Suprapubic skin (tissue), 4 donors: Measurements from ENCODE around the gene G6PC2. TPM values are rescaled to one million over a fixed set of nuclear protein-coding genes. Genes with fewer than 3 reads are reported as not detected.

Experiments
- DNase-seq, 2 donors: peaks; one replicate each; pipeline ENCODE4 v3.0.0-alpha.2; 2019; ENCODE audit warnings: low spot score in 2 of 2
- H3K27ac ChIP-seq: fragments of 200-600 bp; sonication (generic); one replicate; pipeline ENCODE4 v1.5.1; 2019
- H3K27me3 ChIP-seq: fragments of 200-600 bp; sonication (generic); one replicate; pipeline ENCODE4 v1.5.1; 2019
- H3K36me3 ChIP-seq: fragments of 200-600 bp; sonication (generic); one replicate; pipeline ENCODE4 v1.5.1; 2019
- H3K4me1 ChIP-seq: fragments of 200-600 bp; sonication (generic); one replicate; pipeline ENCODE4 v1.5.1; 2019
- H3K4me3 ChIP-seq: fragments of 200-600 bp; sonication (generic); one replicate; pipeline ENCODE4 v1.5.1; 2019; ENCODE audit warnings: mild to moderate bottlenecking
- H3K9me3 ChIP-seq: fragments of 200-600 bp; sonication (generic); one replicate; pipeline ENCODE4 v1.5.1; 2019
- EP300 ChIP-seq: sonication (generic); formaldehyde crosslinking; IDR thresholded peaks from one replicate; pipeline ENCODE4 v1.6.1; 2017; ENCODE audit warnings: antibody characterized with exemption
- POLR2A ChIP-seq, 2 donors: fragments of 450-650 bp; IDR thresholded peaks; one replicate each; pipeline ENCODE4 v1.6.1; 2017; ENCODE audit warnings: antibody characterized with exemption in 2 of 2, mild to moderate bottlenecking in 2 of 2, moderate library complexity in 2 of 2
- POLR2AphosphoS5 ChIP-seq, 3 donors: sonication (generic); formaldehyde crosslinking; IDR thresholded peaks; one replicate each; pipeline ENCODE4 v1.6.1; 2017; ENCODE audit warnings: antibody characterized with exemption in 3 of 3
- WGBS: methylation state at CpG from one replicate; pipeline ENCODE4 v1.1.5; 2018; 5-methylcytosine and 5-hydroxymethylcytosine counted together
- total RNA-seq, 4 donors: library from RNA; depleted of rRNA; stranded (reverse); fragments of >200 nt; gene quantifications; one replicate each; pipeline ENCODE4 v1.1.0, GENCODE V29; 2016
- TF ChIP-seq, protein P1 (sequence below), 2 donors: fragments of 200-600 bp in 1 of 2; fragments of 450-650 bp in 1 of 2; sonication (generic) in 1 of 2; IDR thresholded peaks; one replicate each; pipeline ENCODE4 v1.5.1; 2016 to 2019; ENCODE audit warnings: antibody characterized with exemption in 2 of 2, mild to moderate bottlenecking in 1 of 2, moderate library complexity in 1 of 2

Gene G6PC2, protein sequence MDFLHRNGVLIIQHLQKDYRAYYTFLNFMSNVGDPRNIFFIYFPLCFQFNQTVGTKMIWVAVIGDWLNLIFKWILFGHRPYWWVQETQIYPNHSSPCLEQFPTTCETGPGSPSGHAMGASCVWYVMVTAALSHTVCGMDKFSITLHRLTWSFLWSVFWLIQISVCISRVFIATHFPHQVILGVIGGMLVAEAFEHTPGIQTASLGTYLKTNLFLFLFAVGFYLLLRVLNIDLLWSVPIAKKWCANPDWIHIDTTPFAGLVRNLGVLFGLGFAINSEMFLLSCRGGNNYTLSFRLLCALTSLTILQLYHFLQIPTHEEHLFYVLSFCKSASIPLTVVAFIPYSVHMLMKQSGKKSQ
- not detected for total RNA-seq

DNA sequence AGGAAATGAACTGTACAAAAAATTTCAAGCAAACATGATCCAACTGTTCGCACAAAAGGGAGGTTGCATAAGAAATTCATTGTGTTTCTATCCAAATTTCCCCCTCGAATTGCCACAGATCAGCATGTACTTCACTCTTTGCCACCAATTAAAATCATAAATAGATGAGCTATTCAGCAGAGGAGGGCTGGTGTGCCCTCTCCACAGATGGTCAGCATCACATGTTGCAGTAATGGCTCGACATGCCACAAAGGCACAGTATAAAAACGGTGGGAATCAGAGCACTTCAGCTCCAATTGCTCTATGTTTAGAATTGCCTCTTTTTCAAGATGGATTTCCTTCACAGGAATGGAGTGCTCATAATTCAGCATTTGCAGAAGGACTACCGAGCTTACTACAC, at the start of gene G6PC2:
Gene G6PC2, plus strand, starts transcription at position 289 of the 400 bp plus-strand sequence. Its CDS starts 41 bp downstream, at position 330.
- TF ChIP-seq, protein P1, sequence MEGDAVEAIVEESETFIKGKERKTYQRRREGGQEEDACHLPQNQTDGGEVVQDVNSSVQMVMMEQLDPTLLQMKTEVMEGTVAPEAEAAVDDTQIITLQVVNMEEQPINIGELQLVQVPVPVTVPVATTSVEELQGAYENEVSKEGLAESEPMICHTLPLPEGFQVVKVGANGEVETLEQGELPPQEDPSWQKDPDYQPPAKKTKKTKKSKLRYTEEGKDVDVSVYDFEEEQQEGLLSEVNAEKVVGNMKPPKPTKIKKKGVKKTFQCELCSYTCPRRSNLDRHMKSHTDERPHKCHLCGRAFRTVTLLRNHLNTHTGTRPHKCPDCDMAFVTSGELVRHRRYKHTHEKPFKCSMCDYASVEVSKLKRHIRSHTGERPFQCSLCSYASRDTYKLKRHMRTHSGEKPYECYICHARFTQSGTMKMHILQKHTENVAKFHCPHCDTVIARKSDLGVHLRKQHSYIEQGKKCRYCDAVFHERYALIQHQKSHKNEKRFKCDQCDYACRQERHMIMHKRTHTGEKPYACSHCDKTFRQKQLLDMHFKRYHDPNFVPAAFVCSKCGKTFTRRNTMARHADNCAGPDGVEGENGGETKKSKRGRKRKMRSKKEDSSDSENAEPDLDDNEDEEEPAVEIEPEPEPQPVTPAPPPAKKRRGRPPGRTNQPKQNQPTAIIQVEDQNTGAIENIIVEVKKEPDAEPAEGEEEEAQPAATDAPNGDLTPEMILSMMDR (IDR thresholded peaks at IDR 0.05) = no peak
- no peak for TF ChIP-seq POLR2AphosphoS5 (IDR thresholded peaks at IDR 0.05)
- no peak for TF ChIP-seq EP300
- Histone ChIP-seq H3K36me3 (no peaks in the 10 kb centered on the region), H3K27ac (no peak within 1 kb of the TSS), H3K27me3 (no peaks in the 10 kb centered on the region), H3K4me1 (no peaks in the 10 kb centered on the region), H3K9me3 (no peaks in the 10 kb centered on the region), H3K4me3 (no peak within 1 kb of the TSS)
- no peak for DNase-seq
- 71% methylated on average over 5 of the region's 5 CpGs for WGBS

DNA sequence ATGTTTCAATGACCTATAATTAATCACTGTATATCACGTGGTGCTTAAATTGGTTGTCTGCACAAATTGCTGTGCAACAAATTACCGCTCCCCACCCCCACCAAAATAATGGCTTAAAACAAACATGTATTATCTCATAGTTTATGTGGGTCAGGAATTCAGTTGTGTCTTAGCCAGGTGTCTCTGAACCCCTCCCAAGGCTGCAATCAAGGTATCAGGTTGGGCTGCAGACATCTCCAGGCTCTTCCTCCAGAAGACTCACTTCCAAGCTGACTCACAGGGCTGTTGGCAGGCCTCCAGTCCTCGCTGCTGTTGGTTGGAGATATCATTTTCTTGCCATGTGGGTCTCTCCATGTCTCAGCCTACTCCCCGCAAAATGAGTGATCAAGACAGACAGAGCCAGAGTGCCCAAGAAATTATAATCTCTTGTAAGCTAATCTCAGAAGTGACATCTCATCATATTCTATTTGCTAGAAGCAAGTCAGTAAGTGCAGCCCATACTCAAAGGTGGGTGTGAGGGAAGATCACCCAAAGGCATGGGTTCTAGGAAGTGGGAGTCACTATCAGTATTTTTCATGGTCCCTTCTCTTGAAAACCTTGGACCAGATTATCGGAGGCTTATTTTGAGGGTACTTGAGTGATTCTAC, 49.3 kb upstream of the G6PC2 start:
- no peak for DNase-seq
- Histone ChIP-seq H3K36me3 (peaks cover 6% of the 10 kb centered on the region), H3K4me3 (no peak overlapping the region), H3K27me3 (no peaks in the 10 kb centered on the region), H3K4me1 (no peaks in the 10 kb centered on the region), H3K27ac (no peak overlapping the region), H3K9me3 (no peaks in the 10 kb centered on the region)
- no peak for TF ChIP-seq POLR2AphosphoS5 (IDR thresholded peaks at IDR 0.05)
- TF ChIP-seq, protein P1 (IDR thresholded peaks at IDR 0.05) = no peak
- no peak for TF ChIP-seq EP300
- 72% methylated on average over 5 of the region's 5 CpGs for WGBS

DNA sequence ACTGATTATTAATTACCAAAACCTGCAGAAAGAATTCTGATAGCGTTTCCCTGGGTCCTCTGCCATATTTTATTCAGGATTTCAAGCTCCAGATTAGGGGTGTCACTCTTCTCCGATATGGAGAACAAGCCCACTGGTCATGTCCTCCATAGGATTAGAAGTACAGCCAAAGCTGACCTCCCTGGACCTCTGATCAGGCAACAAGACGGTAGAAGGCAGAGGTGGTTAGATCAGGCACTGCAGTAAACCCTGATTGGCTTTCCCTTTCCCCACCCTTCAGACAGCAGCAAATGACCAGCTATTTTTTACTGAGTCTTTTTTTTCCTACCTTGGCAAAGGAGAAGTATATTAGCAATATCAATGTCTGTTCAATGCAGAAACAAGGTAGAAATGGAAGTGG, 48.6 kb upstream of the G6PC2 start:
- no peak overlapping the region for H3K27ac ChIP-seq
- DNase-seq = no peak
- H3K9me3 ChIP-seq = no peaks in the 10 kb centered on the region
- no peak overlapping the region for H3K4me3 ChIP-seq
- WGBS = 63% methylated on average over 3 of the region's 3 CpGs
- TF ChIP-seq, protein P1 (IDR thresholded peaks at IDR 0.05) = no peak
- no peak for TF ChIP-seq EP300
- no peak for TF ChIP-seq POLR2A (IDR thresholded peaks at IDR 0.05)
- no peak for TF ChIP-seq POLR2AphosphoS5 (IDR thresholded peaks at IDR 0.05)
- peaks cover 6% of the 10 kb centered on the region for H3K36me3 ChIP-seq
- H3K27me3 ChIP-seq = no peaks in the 10 kb centered on the region
- H3K4me1 ChIP-seq = no peaks in the 10 kb centered on the region

DNA sequence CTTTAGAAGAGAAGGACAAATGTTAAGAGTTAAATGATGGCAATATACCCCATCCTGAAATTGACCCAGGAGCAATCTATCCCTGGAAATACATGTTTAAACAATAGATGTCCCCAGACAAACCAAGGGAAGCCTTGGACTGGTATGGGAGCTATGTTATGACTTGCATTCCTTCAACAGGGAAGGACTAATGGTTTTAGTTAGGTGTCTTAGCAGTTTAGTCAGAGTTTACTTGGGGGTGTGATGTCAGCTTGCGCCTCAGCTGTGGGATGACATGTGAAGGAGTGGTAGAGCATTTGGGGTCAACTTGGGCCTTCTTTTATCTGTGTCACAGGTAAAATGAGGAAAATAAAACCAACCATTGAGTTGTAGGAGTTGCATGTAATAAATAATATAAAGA, 47.6 kb upstream of the G6PC2 start:
- TF ChIP-seq, protein P1 (IDR thresholded peaks at IDR 0.05) = no peak
- no peak for TF ChIP-seq POLR2AphosphoS5 (IDR thresholded peaks at IDR 0.05)
- TF ChIP-seq POLR2A (IDR thresholded peaks at IDR 0.05) = no peak
- TF ChIP-seq EP300 = no peak
- H3K27me3 ChIP-seq = no peaks in the 10 kb centered on the region
- H3K9me3 ChIP-seq = no peaks in the 10 kb centered on the region
- DNase-seq = no peak
- peaks cover 6% of the 10 kb centered on the region for H3K36me3 ChIP-seq
- H3K27ac ChIP-seq = no peak overlapping the region
- H3K4me3 ChIP-seq = no peak overlapping the region
- H3K4me1 ChIP-seq = no peaks in the 10 kb centered on the region
- WGBS = 100% methylated on average over 1 of the region's 1 CpG

DNA sequence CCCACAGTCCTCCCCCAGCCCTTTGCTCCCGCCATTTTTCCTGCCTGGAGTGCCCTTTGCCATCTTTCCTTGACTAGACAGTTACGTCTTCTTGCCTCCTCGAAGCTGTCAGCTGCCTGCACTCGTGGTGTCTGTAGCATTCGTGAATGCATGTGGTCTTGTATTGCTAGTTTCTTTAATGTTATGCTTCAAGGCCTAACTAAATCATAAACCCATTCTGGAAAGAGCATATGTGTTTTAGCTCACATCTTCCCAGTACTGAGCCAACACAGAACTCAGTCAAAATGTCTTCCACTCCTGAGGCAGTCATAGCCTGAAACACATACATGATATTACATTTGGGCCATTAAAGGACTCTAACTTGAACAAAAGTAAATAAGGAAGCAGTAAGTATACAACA, 46.4 kb upstream of the G6PC2 start:
- WGBS = 94% methylated on average over 5 of the region's 5 CpGs
- H3K27ac ChIP-seq = no peak overlapping the region

More for the DNA sequence above, 46.4 kb upstream of the G6PC2 start:
- no peak for DNase-seq
- Histone ChIP-seq H3K4me3 (no peak overlapping the region), H3K9me3 (no peaks in the 10 kb centered on the region), H3K4me1 (no peaks in the 10 kb centered on the region), H3K27me3 (no peaks in the 10 kb centered on the region), H3K36me3 (peaks cover 6% of the 10 kb centered on the region)
- TF ChIP-seq POLR2A (IDR thresholded peaks at IDR 0.05) (no peak), EP300 (no peak), POLR2AphosphoS5 (IDR thresholded peaks at IDR 0.05) (no peak)
- TF ChIP-seq, protein P1 (IDR thresholded peaks at IDR 0.05) = no peak
